GM12878 (cell line): ENCODE results near the gene PREP. TPM values are rescaled to one million over a fixed set of nuclear protein-coding genes. Genes with fewer than 3 reads are reported as not detected.
A peak's percentile ranks its signal among the peaks of the same experiment; 100 is the strongest.

Experiments used
- ATAC-seq: fragments of 200-7000 bp; cut with Tn5 transposase; 3 replicates; pipeline ENCODE4 v1.9.1; 2020; ENCODE audit warnings: mild to moderate bottlenecking, moderate library complexity
- BruUV-seq: library from RNA; stranded (reverse); fragments of 400-500 nt; replicated peaks from 2 replicates; lab custom pipeline; 2021; lab: Mats Ljungman, UMichigan
- CTCF ChIA-PET: fragments of 300-600 bp; sonication (Branson Sonifier 250); formaldehyde crosslinking; extraction: SDS; loops from one replicate; lab custom pipeline; 2021; ENCODE audit warnings: inconsistent platforms; lab: Yijun Ruan, JAX
- POLR2A ChIA-PET: fragments of 350-600 bp; formaldehyde crosslinking; extraction: SDS; loops from one replicate; lab custom pipeline; 2021; ENCODE audit warnings: inconsistent platforms; lab: Charles Lee
- RAD21 ChIA-PET: fragments of 300-600 bp; sonication (Branson Sonifier 250); formaldehyde crosslinking; loops from one replicate; lab custom pipeline; 2023; ENCODE audit warnings: antibody characterized with exemption; ENCODE audit not compliant: unreplicated experiment; lab: Charles Lee
- SMC1A ChIA-PET: fragments of 300-600 bp; sonication (Branson Sonifier 250); formaldehyde crosslinking; loops from one replicate; lab custom pipeline; 2023; ENCODE audit not compliant: unreplicated experiment, uncharacterized antibody; lab: Charles Lee
- DNase-seq: peaks from one replicate; pipeline ENCODE4 v3.0.0-alpha.2; 2011; ENCODE audit warnings: low read depth, low spot score
- FAIRE-seq: peaks from 3 replicates; lab custom pipeline; 2011; peaks lifted over from hg19 to GRCh38; lab: Jason Lieb, UNC
- H2AFZ ChIP-seq: 2 replicates; pipeline ENCODE4 v1.6.0; 2011; ENCODE audit warnings: low read depth, low read length, control low read depth; ENCODE audit not compliant: control insufficient read depth
- H3K27ac ChIP-seq: 2 replicates; pipeline ENCODE4 v1.5.1; 2011; ENCODE audit warnings: control low read depth; ENCODE audit not compliant: control insufficient read depth, insufficient read depth
- H3K27me3 ChIP-seq, 2 experiments: replicated peaks in 1 of 2; 2 replicates each; pipeline versions ENCODE4 v1.6.0 to v1.6.1; 2011; ENCODE audit warnings: low read length in 1 of 2; ENCODE audit not compliant: control insufficient read depth in 2 of 2, insufficient read depth in 2 of 2
- H3K36me3 ChIP-seq, 2 experiments: 2 replicates each; pipeline ENCODE4 v1.5.1; 2011; ENCODE audit warnings: low read length in 1 of 2; ENCODE audit not compliant: control insufficient read depth in 2 of 2, insufficient read depth in 2 of 2
- H3K4me1 ChIP-seq: 2 replicates; pipeline ENCODE4 v1.6.1; 2011; ENCODE audit warnings: mild to moderate bottlenecking, low read length, moderate library complexity, mixed read lengths; ENCODE audit not compliant: control insufficient read depth, insufficient read depth
- H3K4me2 ChIP-seq: 2 replicates; pipeline ENCODE4 v1.6.0; 2011; ENCODE audit warnings: control low read depth; ENCODE audit not compliant: control insufficient read depth, insufficient read depth
- H3K4me3 ChIP-seq: fragments of 200-600 bp; sonication (generic); 2 replicates; pipeline ENCODE4 v1.5.1; 2016
- H3K79me2 ChIP-seq: 2 replicates; pipeline ENCODE4 v1.6.0; 2011; ENCODE audit warnings: low read length; ENCODE audit not compliant: control insufficient read depth, insufficient read depth
- H3K9ac ChIP-seq: 2 replicates; pipeline ENCODE4 v1.8.0; 2011; ENCODE audit warnings: low read length, control low read depth, mixed read lengths; ENCODE audit not compliant: control insufficient read depth, insufficient read depth
- H3K9me3 ChIP-seq: replicated peaks from 3 replicates; pipeline ENCODE4 v1.5.1; 2011; ENCODE audit warnings: mild to moderate bottlenecking, low read length; ENCODE audit not compliant: control insufficient read depth, insufficient read depth
- H4K20me1 ChIP-seq: 2 replicates; pipeline ENCODE4 v1.6.0; 2011; ENCODE audit not compliant: control insufficient read depth, insufficient read depth
- ASH2L ChIP-seq: fragments of 300-600, 200-600 bp; sonication (generic); IDR thresholded peaks from 2 replicates; pipeline ENCODE4 v1.6.1; 2017; ENCODE audit warnings: low read depth, mild to moderate bottlenecking, borderline replicate concordance
- CBFB ChIP-seq: IDR thresholded peaks from 2 replicates; pipeline ENCODE4 v1.6.1; 2016; ENCODE audit warnings: antibody characterized with exemption, low read depth
- EP300 ChIP-seq, 2 experiments: fragments of 150-350 bp in 1 of 2; IDR thresholded peaks; 2 replicates each; pipeline ENCODE4 v1.6.1; 2011 to 2012; ENCODE audit warnings: low read depth in 2 of 2, low read length in 2 of 2, borderline replicate concordance in 1 of 2, improper control_type of control experiment in 1 of 2, inconsistent platforms in 1 of 2; ENCODE audit not compliant: control insufficient read depth in 1 of 2
- GABPA ChIP-seq: IDR thresholded peaks from 2 replicates; pipeline ENCODE4 v1.6.1; 2014; ENCODE audit warnings: antibody characterized with exemption, low read depth, mild to moderate bottlenecking, inconsistent platforms
- KDM1A ChIP-seq: fragments of 200-600 bp; sonication (generic); IDR thresholded peaks from 2 replicates; pipeline ENCODE4 v1.6.1; 2016; ENCODE audit warnings: borderline replicate concordance
- MYB ChIP-seq: fragments of 150-350 bp; IDR thresholded peaks from 2 replicates; pipeline ENCODE4 v1.6.1; 2014; ENCODE audit warnings: mild to moderate bottlenecking, low read depth, low read length, borderline replicate concordance
- PML ChIP-seq: IDR thresholded peaks from 2 replicates; pipeline ENCODE4 v1.6.1; 2012; ENCODE audit warnings: low read length, inconsistent platforms
- SMC3 ChIP-seq: IDR thresholded peaks from 2 replicates; pipeline ENCODE4 v1.6.1; 2011; ENCODE audit warnings: low read length, improper control_type of control experiment, borderline replicate concordance
- SUZ12 ChIP-seq: fragments of 200-600 bp; sonication (generic); IDR thresholded peaks from one replicate; pipeline ENCODE4 v1.6.1; 2018; ENCODE audit warnings: antibody characterized with exemption, mild to moderate bottlenecking; ENCODE audit not compliant: unreplicated experiment
- ZSCAN29 ChIP-seq: fragments of 450-650 bp; IDR thresholded peaks from 2 replicates; pipeline ENCODE4 v1.6.1; 2017; ENCODE audit warnings: mild to moderate bottlenecking, moderate library complexity
- WGBS: methylation state at CpG from one replicate; pipeline ENCODE4 v1.1.6; 2016; ENCODE audit warnings: low lambda C conversion rate; ENCODE audit not compliant: insufficient replicate concordance, insufficient coverage; ENCODE audit errors: missing lambda C conversion rate; 5-methylcytosine and 5-hydroxymethylcytosine counted together
- in situ Hi-C: fragments of 300-500 bp; cut with MboI; formaldehyde crosslinking; loops from 9 replicates; pipeline ENCODE4 v1.14.3; 2018; ENCODE audit warnings: mixed read lengths
- intact Hi-C: fragments of 100-400 bp; cut with micrococcal nuclease; formaldehyde crosslinking; loops from one replicate; pipeline ENCODE4 v1.14.2; 2022; ENCODE audit not compliant: unreplicated experiment
- polyA plus RNA-seq, 11 experiments: library from polyadenylated mRNA; depleted of rRNA in 4 of 11; unstranded in 6 of 11; stranded (reverse) in 5 of 11; fragments of >200 nt; fragmentation: Nextera tagmentation in 4 of 11; fragmentation: Illumina TruSeq in 1 of 11; extraction: Ambion mirVana in 4 of 11; extraction: Trizol in 1 of 11; gene quantifications; 1 replicate in 1 of 11; 2 replicates in 10 of 11; pipeline versions ENCODE4 v1.2.1 to v1.2.3, GENCODE V29; 2011 to 2016; ENCODE audit warnings: inconsistent platforms in 2 of 11, missing spikeins in 2 of 11, low read depth in 1 of 11
- total RNA-seq, 4 experiments: library from RNA; depleted of rRNA in 3 of 4; stranded (reverse); fragments of >200 nt in 3 of 4; fragmentation: Illumina TruSeq in 1 of 4; extraction: Trizol in 1 of 4; gene quantifications; 2 replicates each; pipeline versions ENCODE4 v1.2.1 to v1.2.3, GENCODE V29; 2013 to 2021
- TF ChIP-seq, protein P1 (sequence below): fragments of 450-650 bp; conservative IDR thresholded peaks from 2 replicates; pipeline ENCODE4 v1.6.1; 2017; ENCODE audit warnings: mild to moderate bottlenecking, moderate library complexity
- TF ChIP-seq, protein P2 (sequence below): IDR thresholded peaks from 2 replicates; pipeline ENCODE4 v1.6.1; 2012; ENCODE audit warnings: low read depth, low read length, improper control_type of control experiment
- TF ChIP-seq, protein P3 (sequence below): IDR thresholded peaks from 2 replicates; pipeline ENCODE4 v1.6.1; 2012; ENCODE audit warnings: low read length, inconsistent platforms
- TF ChIP-seq, protein P4 (sequence below): fragments of 450-650 bp; IDR thresholded peaks from 2 replicates; pipeline ENCODE4 v1.6.1; 2017; ENCODE audit warnings: low read depth, mild to moderate bottlenecking, moderate library complexity
- TF ChIP-seq, protein P5 (sequence below): IDR thresholded peaks from 2 replicates; pipeline ENCODE4 v1.6.1; 2011; ENCODE audit warnings: borderline replicate concordance, low read depth, mild to moderate bottlenecking, moderate library complexity, mixed read lengths, low read length; ENCODE audit not compliant: insufficient read depth; ENCODE audit errors: extremely low read length

PREP gene
- total and polyA plus RNA-seq, 10 of the 15 experiments (the other 5 are each of a cell fraction or from before 2014, with no cell fraction given), result 6.5 to 33.6 (median 18.1) TPM

DNA sequence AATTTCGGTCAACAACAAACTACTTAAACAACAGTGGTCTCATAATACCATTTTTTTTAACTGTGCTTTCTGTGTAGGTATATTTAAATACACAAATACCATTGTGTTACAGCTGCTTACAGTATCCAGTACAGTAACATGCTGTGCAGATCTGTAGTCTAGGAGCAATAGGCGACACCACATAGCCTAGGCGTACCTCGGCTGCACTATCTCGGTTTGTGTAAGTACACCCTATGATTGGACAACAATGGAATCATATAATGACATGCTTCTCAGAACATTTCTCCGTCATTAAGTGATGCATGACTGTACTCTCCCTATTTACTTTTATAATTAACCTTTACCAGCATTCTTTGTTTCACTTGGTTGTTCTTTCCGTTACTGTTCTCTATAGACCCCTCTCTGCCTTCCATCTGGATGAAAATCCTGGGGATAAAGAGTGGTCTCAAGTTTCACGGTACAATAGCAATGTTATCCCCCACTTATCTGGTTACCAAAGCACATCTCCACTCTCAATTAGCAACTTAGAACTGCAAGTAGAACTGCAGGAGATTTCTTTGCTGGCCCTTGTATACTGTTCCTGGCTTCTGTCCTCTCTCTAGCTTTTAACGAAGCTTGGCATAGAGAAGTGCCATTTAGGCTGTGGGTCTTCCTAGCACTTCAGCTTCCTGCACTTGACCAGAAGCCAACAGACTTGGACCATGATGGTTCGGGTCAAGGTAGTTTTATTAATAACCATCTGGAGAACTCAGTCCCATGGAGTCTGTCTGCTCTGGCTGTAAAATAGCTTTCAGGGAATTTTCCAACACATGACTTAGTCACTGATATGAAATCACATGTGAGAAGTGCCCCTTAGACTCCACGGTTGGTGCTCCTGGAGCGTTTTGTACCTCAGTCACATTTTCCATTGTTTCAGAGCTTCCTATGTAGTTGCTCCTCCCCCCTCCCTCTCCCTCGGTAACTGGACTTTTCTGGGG is 142.7 kb downstream of the PREP start:
- FAIRE-seq (peak; percentile 78), DNase-seq (no peak), ATAC-seq (peak; percentile 39)
- in situ Hi-C loops (no loop called here), intact Hi-C loops (no loop called here)
- H3K4me1 ChIP-seq, result no peaks in the 10 kb centered on the region
- no peak overlapping the region for H3K9ac ChIP-seq
- CTCF ChIA-PET, result interaction anchor here (0.6 to 1.6 kb wide), 3 partner anchors 16 to 172 kb away, joined by 3 read pairs; no protein-coding TSS in a partner anchor
- no peaks in the 10 kb centered on the region for H4K20me1 ChIP-seq
- H2AFZ ChIP-seq, result no peak overlapping the region
- no TSS peak for BruUV-seq
- no peaks in the 10 kb centered on the region for H3K79me2 ChIP-seq
- POLR2A ChIA-PET, result no interaction called here
- RAD21 ChIA-PET, result no interaction called here
- H3K27ac ChIP-seq, result no peak overlapping the region
- H3K4me2 ChIP-seq, result no peak overlapping the region
- H3K36me3 ChIP-seq, result no peaks in the 10 kb centered on the region
- SMC1A ChIA-PET, result interaction anchor here (1.1 kb wide), 1 partner anchor 21 kb away, joined by 3 read pairs; no protein-coding TSS in a partner anchor
- H3K4me3 ChIP-seq, result no peak overlapping the region
- H3K27me3 ChIP-seq, result no peaks in the 10 kb centered on the region
- H3K9me3 ChIP-seq, result no peaks in the 10 kb centered on the region
- WGBS, result 38% methylated on average over 13 of the region's 13 CpGs
- TF ChIP-seq SMC3 (no peak), PML (no peak), GABPA (no peak), EP300 (IDR thresholded peaks at IDR 0.05; ENCODE audit: borderline replicate concordance in 1 of 2, control insufficient read depth in 1 of 2, low read depth in 2 of 2, low read length in 2 of 2) (no peak), KDM1A (no peak), SUZ12 (no peak), CBFB (no peak), ZSCAN29 (no peak), ASH2L (no peak), MYB (no peak)
- TF ChIP-seq, protein P1, sequence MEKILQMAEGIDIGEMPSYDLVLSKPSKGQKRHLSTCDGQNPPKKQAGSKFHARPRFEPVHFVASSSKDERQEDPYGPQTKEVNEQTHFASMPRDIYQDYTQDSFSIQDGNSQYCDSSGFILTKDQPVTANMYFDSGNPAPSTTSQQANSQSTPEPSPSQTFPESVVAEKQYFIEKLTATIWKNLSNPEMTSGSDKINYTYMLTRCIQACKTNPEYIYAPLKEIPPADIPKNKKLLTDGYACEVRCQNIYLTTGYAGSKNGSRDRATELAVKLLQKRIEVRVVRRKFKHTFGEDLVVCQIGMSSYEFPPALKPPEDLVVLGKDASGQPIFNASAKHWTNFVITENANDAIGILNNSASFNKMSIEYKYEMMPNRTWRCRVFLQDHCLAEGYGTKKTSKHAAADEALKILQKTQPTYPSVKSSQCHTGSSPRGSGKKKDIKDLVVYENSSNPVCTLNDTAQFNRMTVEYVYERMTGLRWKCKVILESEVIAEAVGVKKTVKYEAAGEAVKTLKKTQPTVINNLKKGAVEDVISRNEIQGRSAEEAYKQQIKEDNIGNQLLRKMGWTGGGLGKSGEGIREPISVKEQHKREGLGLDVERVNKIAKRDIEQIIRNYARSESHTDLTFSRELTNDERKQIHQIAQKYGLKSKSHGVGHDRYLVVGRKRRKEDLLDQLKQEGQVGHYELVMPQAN, result no peak
- TF ChIP-seq, protein P2, sequence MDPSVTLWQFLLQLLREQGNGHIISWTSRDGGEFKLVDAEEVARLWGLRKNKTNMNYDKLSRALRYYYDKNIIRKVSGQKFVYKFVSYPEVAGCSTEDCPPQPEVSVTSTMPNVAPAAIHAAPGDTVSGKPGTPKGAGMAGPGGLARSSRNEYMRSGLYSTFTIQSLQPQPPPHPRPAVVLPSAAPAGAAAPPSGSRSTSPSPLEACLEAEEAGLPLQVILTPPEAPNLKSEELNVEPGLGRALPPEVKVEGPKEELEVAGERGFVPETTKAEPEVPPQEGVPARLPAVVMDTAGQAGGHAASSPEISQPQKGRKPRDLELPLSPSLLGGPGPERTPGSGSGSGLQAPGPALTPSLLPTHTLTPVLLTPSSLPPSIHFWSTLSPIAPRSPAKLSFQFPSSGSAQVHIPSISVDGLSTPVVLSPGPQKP, result no peak
- TF ChIP-seq, protein P3, sequence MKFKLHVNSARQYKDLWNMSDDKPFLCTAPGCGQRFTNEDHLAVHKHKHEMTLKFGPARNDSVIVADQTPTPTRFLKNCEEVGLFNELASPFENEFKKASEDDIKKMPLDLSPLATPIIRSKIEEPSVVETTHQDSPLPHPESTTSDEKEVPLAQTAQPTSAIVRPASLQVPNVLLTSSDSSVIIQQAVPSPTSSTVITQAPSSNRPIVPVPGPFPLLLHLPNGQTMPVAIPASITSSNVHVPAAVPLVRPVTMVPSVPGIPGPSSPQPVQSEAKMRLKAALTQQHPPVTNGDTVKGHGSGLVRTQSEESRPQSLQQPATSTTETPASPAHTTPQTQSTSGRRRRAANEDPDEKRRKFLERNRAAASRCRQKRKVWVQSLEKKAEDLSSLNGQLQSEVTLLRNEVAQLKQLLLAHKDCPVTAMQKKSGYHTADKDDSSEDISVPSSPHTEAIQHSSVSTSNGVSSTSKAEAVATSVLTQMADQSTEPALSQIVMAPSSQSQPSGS, result no peak
- TF ChIP-seq, protein P4, sequence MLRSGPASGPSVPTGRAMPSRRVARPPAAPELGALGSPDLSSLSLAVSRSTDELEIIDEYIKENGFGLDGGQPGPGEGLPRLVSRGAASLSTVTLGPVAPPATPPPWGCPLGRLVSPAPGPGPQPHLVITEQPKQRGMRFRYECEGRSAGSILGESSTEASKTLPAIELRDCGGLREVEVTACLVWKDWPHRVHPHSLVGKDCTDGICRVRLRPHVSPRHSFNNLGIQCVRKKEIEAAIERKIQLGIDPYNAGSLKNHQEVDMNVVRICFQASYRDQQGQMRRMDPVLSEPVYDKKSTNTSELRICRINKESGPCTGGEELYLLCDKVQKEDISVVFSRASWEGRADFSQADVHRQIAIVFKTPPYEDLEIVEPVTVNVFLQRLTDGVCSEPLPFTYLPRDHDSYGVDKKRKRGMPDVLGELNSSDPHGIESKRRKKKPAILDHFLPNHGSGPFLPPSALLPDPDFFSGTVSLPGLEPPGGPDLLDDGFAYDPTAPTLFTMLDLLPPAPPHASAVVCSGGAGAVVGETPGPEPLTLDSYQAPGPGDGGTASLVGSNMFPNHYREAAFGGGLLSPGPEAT, result no peak
- TF ChIP-seq, protein P5, sequence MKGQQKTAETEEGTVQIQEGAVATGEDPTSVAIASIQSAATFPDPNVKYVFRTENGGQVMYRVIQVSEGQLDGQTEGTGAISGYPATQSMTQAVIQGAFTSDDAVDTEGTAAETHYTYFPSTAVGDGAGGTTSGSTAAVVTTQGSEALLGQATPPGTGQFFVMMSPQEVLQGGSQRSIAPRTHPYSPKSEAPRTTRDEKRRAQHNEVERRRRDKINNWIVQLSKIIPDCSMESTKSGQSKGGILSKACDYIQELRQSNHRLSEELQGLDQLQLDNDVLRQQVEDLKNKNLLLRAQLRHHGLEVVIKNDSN, result no peak
